WERI-Rb-1 (cell line): ENCODE results near the gene CHCHD6.

Experiments used
- DNase-seq: peaks from one replicate; pipeline ENCODE4 v3.0.0-alpha.2; 2020
- H3K27ac ChIP-seq: fragments of 250-450 bp; sonication (Bioruptor Pico); 2 replicates; pipeline ENCODE4 v1.5.1; 2020; ENCODE audit warnings: mild to moderate bottlenecking, moderate library complexity
- H3K27me3 ChIP-seq: fragments of 250-450 bp; sonication (Bioruptor Pico); 2 replicates; pipeline ENCODE4 v1.5.1; 2021; ENCODE audit warnings: mild to moderate bottlenecking, low read depth, moderate library complexity; ENCODE audit not compliant: insufficient read depth, severe bottlenecking
- H3K36me3 ChIP-seq: fragments of 250-450 bp; sonication (Bioruptor Pico); 2 replicates; pipeline ENCODE4 v1.5.1; 2020; ENCODE audit warnings: mild to moderate bottlenecking, moderate library complexity
- H3K4me3 ChIP-seq: 2 replicates; pipeline ENCODE4 v1.5.1; 2011; ENCODE audit warnings: low read depth, mild to moderate bottlenecking, control low read depth, low read length
- H3K9me3 ChIP-seq: fragments of 250-450 bp; sonication (Bioruptor Pico); 2 replicates; pipeline ENCODE4 v1.5.1; 2021; ENCODE audit warnings: mild to moderate bottlenecking, moderate library complexity; ENCODE audit not compliant: severe bottlenecking
- CTCF ChIP-seq: IDR thresholded peaks from 2 replicates; pipeline ENCODE4 v1.5.1; 2011; ENCODE audit warnings: low read depth, mild to moderate bottlenecking, control low read depth, inconsistent platforms, low read length

Gene CHCHD6

GRCh38 chr3:126952983-126953660 lies 249.1 kb downstream of the CHCHD6 start:
- H3K36me3 ChIP-seq: no peaks in the 10 kb centered on the region; the same call in 1 of the 2 replicates
- TF ChIP-seq CTCF: no peak
- no peaks in the 10 kb centered on the region for H3K9me3 ChIP-seq
- no peaks in the 10 kb centered on the region for H3K27me3 ChIP-seq
- no peak for DNase-seq
- H3K4me3 ChIP-seq: no peak overlapping the region
- no peak overlapping the region for H3K27ac ChIP-seq

- TF ChIP-seq CTCF: no peak
- Histone ChIP-seq H3K27me3 (no peaks in the 10 kb centered on the region), H3K36me3 (no peaks in the 10 kb centered on the region), H3K27ac (no peak overlapping the region), H3K9me3 (no peaks in the 10 kb centered on the region), H3K4me3 (no peak overlapping the region)
- peak; percentile 50 for DNase-seq
These were observed 250.3 kb downstream of the CHCHD6 start for GRCh38 chr3:126954141-126954842.

DNA sequence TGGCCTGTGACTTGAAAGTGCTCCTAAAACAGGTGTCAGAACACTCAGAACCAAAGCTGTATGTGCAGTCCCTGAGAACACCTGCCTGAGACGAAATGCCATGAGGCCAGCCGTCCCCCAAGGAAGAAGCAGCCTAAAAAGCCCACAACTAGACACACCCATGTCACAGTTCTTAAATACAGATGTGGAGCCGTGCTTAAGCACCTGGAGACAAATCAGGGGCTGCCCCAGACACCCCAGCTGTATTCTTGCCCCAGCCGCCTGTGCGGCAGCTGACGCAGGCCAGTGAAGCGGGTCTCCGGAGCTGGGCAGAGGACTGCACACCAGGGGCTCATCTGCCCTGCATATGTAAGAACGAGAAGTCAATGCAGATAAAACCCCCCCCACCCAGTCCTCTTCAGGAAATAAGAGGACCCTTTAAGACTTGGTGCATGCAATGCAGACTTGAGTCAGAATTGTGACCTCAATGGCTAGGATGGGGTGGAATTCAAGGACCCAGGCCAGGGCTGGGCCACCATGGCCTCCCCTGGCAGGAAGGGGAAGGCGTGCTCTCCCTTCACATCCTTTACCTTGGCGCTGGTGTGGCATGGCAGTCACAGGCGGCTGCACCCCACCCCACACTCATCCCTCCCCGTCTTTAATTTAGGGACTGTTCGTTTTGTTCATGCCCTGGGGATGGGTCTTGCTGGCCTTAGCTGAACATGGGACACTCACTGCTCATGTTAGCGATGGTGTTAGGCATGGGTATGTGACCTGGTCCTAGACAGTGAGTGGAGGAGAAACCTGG lies 251.2 kb downstream of the CHCHD6 start:
- TF ChIP-seq CTCF: no peak
- no peak overlapping the region for H3K27ac ChIP-seq
- no peak overlapping the region for H3K4me3 ChIP-seq

GRCh38 chr3:126956361-126956760 lies 252.3 kb downstream of the CHCHD6 start:
- Histone ChIP-seq H3K27me3 (no peaks in the 10 kb centered on the region), H3K4me3 (no peak overlapping the region), H3K27ac (no peak overlapping the region), H3K36me3 (peaks cover 4% of the 10 kb centered on the region; the same call in 1 of the 2 replicates), H3K9me3 (no peaks in the 10 kb centered on the region)
- TF ChIP-seq CTCF: no peak
- DNase-seq: no peak

More for the DNA sequence above, 251.2 kb downstream of the CHCHD6 start:
- Histone ChIP-seq H3K36me3 (peaks cover 2% of the 10 kb centered on the region; the same call in 1 of the 2 replicates), H3K27me3 (no peaks in the 10 kb centered on the region), H3K9me3 (no peaks in the 10 kb centered on the region)
- DNase-seq: no peak

DNA sequence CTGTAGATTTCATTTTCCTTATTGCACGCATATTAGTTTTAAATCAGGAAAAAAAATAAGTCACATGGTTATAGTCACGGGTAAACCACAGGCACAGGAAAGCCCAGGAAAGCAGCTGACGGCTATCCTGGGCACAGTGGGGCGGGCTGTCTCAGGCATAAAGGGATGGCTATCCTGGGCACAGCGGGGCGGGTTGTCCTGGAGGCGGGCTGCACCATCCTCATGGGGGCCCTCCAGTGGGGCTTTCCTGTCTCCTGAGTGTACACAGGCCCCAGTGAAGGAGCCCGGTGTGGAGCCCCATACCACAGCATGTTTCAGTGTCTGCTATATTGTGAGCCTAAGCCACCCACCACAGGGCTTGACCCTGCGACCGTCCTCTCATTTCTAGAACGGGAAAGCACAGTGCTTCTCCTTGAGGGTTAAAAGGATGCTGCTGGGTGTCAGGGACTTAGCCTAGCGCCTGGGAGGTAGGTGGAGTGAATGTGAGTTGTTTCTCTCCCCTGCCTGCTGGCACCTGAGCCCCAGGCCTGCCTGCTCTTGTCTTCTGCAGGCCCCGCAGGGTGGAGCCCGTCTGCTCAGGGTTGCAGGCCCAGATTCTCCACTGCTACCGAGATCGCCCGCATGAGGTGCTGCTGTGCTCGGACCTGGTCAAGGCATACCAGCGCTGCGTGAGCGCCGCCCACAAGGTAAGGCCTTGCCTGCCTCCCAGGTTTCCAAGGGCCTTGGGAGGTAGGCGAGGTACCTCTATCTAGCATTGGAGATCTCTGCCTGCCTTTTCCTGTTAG lies 253.0 kb downstream of the CHCHD6 start:
- Histone ChIP-seq H3K9me3 (no peaks in the 10 kb centered on the region), H3K36me3 (peaks cover 4% of the 10 kb centered on the region; the same call in 1 of the 2 replicates), H3K27me3 (no peaks in the 10 kb centered on the region), H3K4me3 (no peak overlapping the region), H3K27ac (no peak overlapping the region)
- no peak for DNase-seq
- TF ChIP-seq CTCF: no peak
